SHP77 treated with DMSO at 0.1 percent for 48 hours (cell line): ENCODE measurements around the gene KATNB1.
"Not testable (repeated sequence)": the region's sequence is repeated elsewhere in the genome, so short reads cannot be mapped to it uniquely, and the experiment has no call there.

Source experiments
- DNase-seq: peaks from one replicate; lab custom pipeline; 2025; lab: John Stamatoyannopoulos, UW

KATNB1 gene

DNA sequence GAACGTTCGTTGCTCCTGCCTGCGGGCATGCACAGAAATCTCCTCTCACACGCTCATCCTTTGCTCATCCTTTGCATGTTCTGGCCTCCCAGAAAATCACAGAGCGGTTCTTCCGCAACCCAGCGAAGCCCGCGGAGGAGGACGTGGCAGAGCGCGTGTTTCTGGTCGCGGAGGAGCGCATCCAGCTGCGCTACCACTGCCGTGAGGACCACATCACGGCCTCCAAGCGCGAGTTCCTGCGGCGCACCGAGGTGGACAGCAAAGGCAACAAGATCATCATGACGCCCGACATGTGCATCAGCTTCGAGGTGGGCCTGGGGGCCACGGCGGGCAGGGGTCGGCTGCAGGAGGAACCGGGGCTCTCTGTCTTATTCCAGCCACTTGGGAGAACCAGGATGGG, 9.6 kb upstream of the KATNB1 start:
- no peak for DNase-seq

DNA sequence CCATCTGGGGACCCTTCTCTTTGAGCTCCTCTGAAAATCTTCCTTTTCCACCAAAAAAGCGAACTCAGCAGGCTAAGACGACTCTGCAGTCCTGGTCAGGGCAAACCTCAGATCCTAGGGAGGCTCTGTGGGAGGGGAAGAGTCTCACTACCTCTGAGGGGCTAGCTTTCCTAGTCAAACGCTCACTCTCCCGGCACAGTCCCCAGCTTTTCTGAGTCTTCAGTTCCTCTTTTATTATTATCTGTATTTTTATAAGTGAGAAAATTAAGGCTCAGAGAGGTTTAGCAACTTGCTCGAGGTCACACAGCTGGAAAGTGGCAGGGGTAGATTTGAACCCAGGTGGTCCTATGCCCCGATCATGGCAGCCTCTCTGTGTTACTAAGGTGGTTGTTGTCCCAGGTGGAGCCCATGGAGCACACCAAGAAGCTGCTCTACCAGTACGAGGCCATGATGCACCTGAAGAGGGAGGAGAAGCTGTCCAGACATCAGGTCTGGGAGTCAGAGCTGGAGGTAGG, 9.1 kb upstream of the KATNB1 start:
- no peak for DNase-seq

GRCh38 chr16:57727610-57728009, 8.0 kb upstream of the KATNB1 start:
- DNase-seq: no peak

GRCh38 chr16:57728336-57729181, 7.0 kb upstream of the KATNB1 start:
- no peak for DNase-seq

DNA sequence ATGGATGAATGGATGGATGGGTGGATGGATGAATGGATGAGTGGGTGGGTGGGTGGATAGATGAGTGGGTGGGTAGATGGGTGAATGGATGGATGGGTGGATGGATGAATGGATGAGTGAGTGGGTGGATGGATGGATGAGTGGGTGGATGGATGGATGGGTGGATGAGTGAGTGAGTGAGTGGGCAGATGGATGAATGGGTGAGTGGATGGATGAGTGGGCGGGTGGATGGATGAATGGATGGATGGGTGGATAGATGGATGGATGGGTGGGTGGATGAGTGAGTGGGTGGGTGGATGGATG, 6.4 kb upstream of the KATNB1 start:
- DNase-seq: no peak

DNA sequence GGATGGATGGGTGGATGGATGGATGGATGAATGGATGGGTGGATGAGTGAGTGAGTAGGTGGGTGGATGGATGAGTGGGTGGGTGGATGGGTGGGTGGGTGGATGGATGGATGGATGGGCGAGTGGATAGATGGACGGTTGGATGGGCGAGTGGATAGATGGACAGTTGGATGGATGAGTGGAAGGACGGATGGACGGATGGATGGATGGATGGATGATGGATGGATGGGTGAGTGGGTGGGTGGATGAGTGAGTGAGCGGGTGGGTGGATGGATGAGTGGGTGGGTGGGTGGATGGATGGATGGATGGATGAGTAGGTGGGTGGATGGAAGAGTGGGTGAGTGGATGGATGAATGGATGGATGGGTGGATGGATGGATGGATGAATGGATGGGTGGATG, 5.7 kb upstream of the KATNB1 start:
- not testable (repeated sequence) for DNase-seq

GRCh38 chr16:57730771-57731730, 4.5 kb upstream of the KATNB1 start:
- no peak for DNase-seq

DNA sequence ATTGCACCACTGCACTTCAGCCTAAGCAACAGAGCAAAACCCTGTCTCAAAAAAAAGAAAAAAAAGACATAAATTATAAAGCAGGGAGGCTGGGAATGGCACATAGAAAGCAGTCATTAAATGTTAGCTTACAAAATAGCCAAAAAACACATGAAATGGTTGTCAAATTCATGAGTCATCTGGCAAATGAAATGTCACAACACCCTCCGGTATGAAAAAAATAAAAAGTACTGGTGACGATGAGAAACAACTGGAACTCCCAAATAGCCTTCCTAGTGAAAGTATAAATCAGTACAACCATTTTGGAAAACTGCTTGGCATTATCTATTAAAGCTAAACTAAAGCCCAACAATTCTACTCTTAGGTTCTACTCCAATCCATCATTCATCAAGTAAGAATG, 3.5 kb upstream of the KATNB1 start:
- no peak for DNase-seq

DNA sequence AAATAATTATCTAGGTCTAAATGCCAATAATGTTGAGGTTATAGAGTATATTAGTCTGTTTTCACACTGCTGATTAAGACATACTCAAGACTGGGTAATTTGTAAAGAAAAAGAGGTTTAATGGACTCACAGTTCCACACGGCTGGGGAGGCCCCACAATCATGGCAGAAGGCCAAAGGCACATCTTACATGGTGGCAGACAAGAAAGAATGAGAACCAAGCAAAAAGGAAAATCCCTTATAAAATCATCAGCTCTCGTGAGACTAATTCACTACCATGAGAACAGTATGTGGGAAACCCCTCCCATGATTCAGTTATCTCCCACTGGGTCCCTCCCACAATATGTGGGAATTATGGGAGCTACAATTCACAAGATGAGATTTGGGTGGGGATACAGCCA, 2.9 kb upstream of the KATNB1 start:
- DNase-seq: no peak

GRCh38 chr16:57734308-57734924, 1.2 kb upstream of the KATNB1 start:
- DNase-seq: no peak

GRCh38 chr16:57734925-57735754, 430 bp upstream of the KATNB1 start:
- peak; percentile 99 for DNase-seq

GRCh38 chr16:57736419-57737351, 1.1 kb downstream of the KATNB1 start:
- DNase-seq: peak; percentile 48

DNA sequence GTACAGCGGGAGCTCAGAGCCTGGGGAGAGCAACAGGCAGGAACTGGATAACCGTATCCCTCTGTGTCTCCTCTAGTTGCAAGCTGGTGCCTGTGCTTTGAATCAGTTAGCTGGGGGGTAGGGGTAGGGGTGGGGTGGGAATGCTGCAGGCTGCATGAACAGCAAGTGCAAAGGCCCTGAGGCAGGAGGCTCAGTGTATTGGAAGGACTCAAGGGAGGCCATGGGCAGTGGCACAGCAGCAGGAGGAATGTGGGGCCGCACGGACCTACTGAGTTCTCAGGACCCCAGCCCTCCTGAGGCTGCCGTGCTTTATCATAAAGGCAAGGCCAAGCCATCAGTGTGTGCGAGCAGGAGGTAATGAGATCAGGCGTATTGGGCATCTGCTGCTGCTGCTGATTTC, 3.3 kb downstream of the KATNB1 start:
- DNase-seq: no peak

GRCh38 chr16:57739756-57740422, 4.3 kb downstream of the KATNB1 start:
- no peak for DNase-seq

DNA sequence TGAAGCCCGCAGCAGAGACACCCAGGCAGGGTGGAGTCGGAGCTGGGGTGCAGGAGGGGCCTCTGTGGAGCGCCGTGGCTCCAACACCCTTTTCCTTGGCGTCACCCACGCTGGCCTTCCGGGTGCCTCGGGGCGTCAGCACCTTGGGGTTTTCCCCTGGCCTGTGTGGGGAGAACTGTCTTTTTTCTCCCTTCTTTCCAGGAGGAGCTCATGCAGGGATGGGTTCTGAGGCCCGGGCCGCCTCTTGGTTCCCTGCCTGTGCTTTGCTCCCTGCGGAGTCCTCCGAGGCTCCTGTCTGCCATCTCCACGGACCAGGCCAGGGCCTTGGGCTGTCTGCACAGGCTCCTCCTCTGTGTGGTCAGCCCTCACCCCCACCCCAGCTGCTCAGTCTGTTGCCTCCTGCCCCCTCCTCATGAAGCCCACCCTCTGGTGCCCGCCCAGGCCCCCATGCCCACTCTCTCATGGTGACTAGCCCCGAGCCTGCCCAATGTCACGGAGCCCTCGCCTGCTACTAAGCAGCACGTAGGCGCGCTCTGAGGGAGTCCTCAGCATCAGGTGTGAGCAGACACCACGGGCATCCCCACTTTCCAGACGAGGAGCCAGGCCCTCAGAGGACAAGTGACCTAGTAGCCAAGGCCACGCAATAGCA, 5.0 kb downstream of the KATNB1 start:
- no peak for DNase-seq

GRCh38 chr16:57741660-57742191, 6.2 kb downstream of the KATNB1 start:
- no peak for DNase-seq

DNA sequence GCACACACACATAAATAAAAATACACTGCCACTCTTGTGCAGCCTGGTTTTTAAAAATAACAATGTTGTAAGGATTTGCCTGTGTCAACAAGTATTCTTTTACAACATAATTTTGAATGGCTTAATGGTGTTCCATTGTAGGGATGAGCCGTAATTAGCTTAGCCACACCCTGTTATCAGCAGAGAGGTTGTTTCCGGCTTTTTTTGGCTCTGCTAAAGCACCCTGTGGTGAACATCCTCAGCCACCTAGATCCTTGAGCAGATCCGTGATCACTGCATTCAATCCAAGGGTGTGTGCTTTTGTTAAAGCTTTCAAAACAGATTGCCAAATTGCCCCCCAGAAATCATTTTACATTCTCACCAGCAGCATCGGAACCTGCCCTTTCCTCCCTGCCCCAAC, 7.0 kb downstream of the KATNB1 start:
- DNase-seq: no peak

GRCh38 chr16:57743458-57743857, 7.9 kb downstream of the KATNB1 start:
- no peak for DNase-seq
